Liver (tissue), 3 donors: ENCODE measurements around the gene SLC25A43.

ENCODE experiments used
- ATF3 ChIP-seq: IDR thresholded peaks from 2 replicates; pipeline ENCODE4 v1.6.1; 2016; ENCODE audit warnings: antibody characterized with exemption
- CTCF ChIP-seq: fragments of 150-350 bp; IDR thresholded peaks from 2 replicates; pipeline ENCODE4 v1.5.1; 2017; ENCODE audit warnings: improper control_type of control experiment, low read depth, low read length; ENCODE audit not compliant: missing input control
- EGR1 ChIP-seq, 2 donors: IDR thresholded peaks; 2 replicates each; pipeline ENCODE4 v1.6.1; 2016 to 2018; ENCODE audit warnings: antibody characterized with exemption in 2 of 2, low read depth in 2 of 2
- FOXA1 ChIP-seq: IDR thresholded peaks from 2 replicates; pipeline ENCODE4 v1.6.1; 2016; ENCODE audit warnings: antibody characterized with exemption
- GABPA ChIP-seq, 2 donors: IDR thresholded peaks in 1 of 2; conservative IDR thresholded peaks in 1 of 2; 2 replicates each; pipeline ENCODE4 v1.6.1; 2016; ENCODE audit warnings: antibody characterized with exemption in 2 of 2, mild to moderate bottlenecking in 1 of 2, moderate library complexity in 1 of 2
- HNF4A ChIP-seq, 2 donors: conservative IDR thresholded peaks; 2 replicates each; pipeline ENCODE4 v1.6.1; 2016; ENCODE audit warnings: antibody characterized with exemption in 2 of 2, mild to moderate bottlenecking in 2 of 2
- JUND ChIP-seq, 2 donors: IDR thresholded peaks; 2 replicates each; pipeline ENCODE4 v1.6.1; 2016; ENCODE audit warnings: antibody characterized with exemption in 2 of 2
- MAX ChIP-seq: IDR thresholded peaks from 2 replicates; pipeline ENCODE4 v1.6.1; 2016; ENCODE audit warnings: antibody characterized with exemption
- RAD21 ChIP-seq, 2 donors: IDR thresholded peaks; 2 replicates each; pipeline ENCODE4 v1.6.1; 2016; ENCODE audit warnings: antibody characterized with exemption in 2 of 2, mild to moderate bottlenecking in 2 of 2
- REST ChIP-seq: IDR thresholded peaks from 2 replicates; pipeline ENCODE4 v1.6.1; 2016; ENCODE audit warnings: antibody characterized with exemption, mild to moderate bottlenecking
- SP1 ChIP-seq: IDR thresholded peaks from 2 replicates; pipeline ENCODE4 v1.6.1; 2018; ENCODE audit warnings: antibody characterized with exemption, mild to moderate bottlenecking
- TAF1 ChIP-seq: conservative IDR thresholded peaks from 2 replicates; pipeline ENCODE4 v1.6.1; 2016; ENCODE audit warnings: antibody characterized with exemption, mild to moderate bottlenecking
- YY1 ChIP-seq: IDR thresholded peaks from 2 replicates; pipeline ENCODE4 v1.6.1; 2016; ENCODE audit warnings: antibody characterized with exemption, mild to moderate bottlenecking
- donor health status: healthy.
- donor health status: healthy.

GRCh38 chrX:119502727-119503483 is 103.8 kb downstream of the SLC25A43 start:
- TF ChIP-seq CTCF (no peak), MAX (no peak), REST (no peak), HNF4A (conservative IDR thresholded peaks at IDR 0.05) (peak in 1 of 2 donors; percentile 16), FOXA1 (no peak), TAF1 (no peak), YY1 (no peak), RAD21 (IDR thresholded peaks at IDR 0.05) (no peak), SP1 (no peak), ATF3 (no peak), EGR1 (IDR thresholded peaks at IDR 0.05; ENCODE audit: low read depth in 2 of 2) (no peak), GABPA (IDR thresholded peaks at IDR 0.05 in 1 of 2, conservative IDR thresholded peaks at IDR 0.05 in 1 of 2) (no peak), JUND (IDR thresholded peaks at IDR 0.05) (no peak)
